H54 (cell line): ENCODE results near the gene SNED1.

ENCODE experiments used
- DNase-seq: peaks from one replicate; pipeline ENCODE4 v3.0.0; 2011; ENCODE audit warnings: low spot score, mixed read lengths; ENCODE audit not compliant: insufficient read length
- FAIRE-seq: peaks from 3 replicates; lab custom pipeline; 2011; peaks lifted over from hg19 to GRCh38; lab: Jason Lieb, UNC
- POLR2A ChIP-seq: IDR thresholded peaks from 2 replicates; pipeline ENCODE4 v1.6.1; 2011; ENCODE audit warnings: low read depth, mild to moderate bottlenecking, low read length

SNED1 gene

GRCh38 chr2:240956935-240957655, 41.3 kb upstream of the SNED1 start:
- no peak for TF ChIP-seq POLR2A
- DNase-seq (no peak), FAIRE-seq (no peak)

GRCh38 chr2:240957656-240958365, 40.6 kb upstream of the SNED1 start:
- no peak for FAIRE-seq
- no peak for DNase-seq
- no peak for TF ChIP-seq POLR2A

GRCh38 chr2:240958366-240959213, 39.8 kb upstream of the SNED1 start:
- FAIRE-seq: no peak
- TF ChIP-seq POLR2A: no peak
- DNase-seq: no peak

GRCh38 chr2:240959214-240959940, 39.0 kb upstream of the SNED1 start:
- FAIRE-seq (no peak), DNase-seq (no peak)
- no peak for TF ChIP-seq POLR2A

- FAIRE-seq (no peak), DNase-seq (no peak)
- TF ChIP-seq POLR2A: no peak
These were observed 38.5 kb upstream of the SNED1 start for GRCh38 chr2:240959941-240960308.

- no peak for FAIRE-seq
- TF ChIP-seq POLR2A: no peak
- no peak for DNase-seq
These were observed 38.0 kb upstream of the SNED1 start for GRCh38 chr2:240960309-240960970.

- DNase-seq: no peak
- no peak for FAIRE-seq
- TF ChIP-seq POLR2A: no peak
These were observed 37.2 kb upstream of the SNED1 start for GRCh38 chr2:240960971-240961876.

- FAIRE-seq (no peak), DNase-seq (no peak)
- no peak for TF ChIP-seq POLR2A
These were observed 36.5 kb upstream of the SNED1 start for GRCh38 chr2:240961910-240962299.

- no peak for TF ChIP-seq POLR2A
- no peak for DNase-seq
- no peak for FAIRE-seq
These were observed 35.9 kb upstream of the SNED1 start for GRCh38 chr2:240962300-240963064.

GRCh38 chr2:240963065-240963867, 35.2 kb upstream of the SNED1 start:
- FAIRE-seq (no peak), DNase-seq (no peak)
- no peak for TF ChIP-seq POLR2A
